Measurements from ENCODE around the gene TIAM1.
A peak's percentile ranks its signal among the peaks of the same experiment; 100 is the strongest.

TIAM1 gene

GRCh38 chr21:31294691-31295090 is 49.4 kb downstream of the TIAM1 start:
- DNase-seq (ENCODE audit: low read depth, low spot score): no peak

DNA sequence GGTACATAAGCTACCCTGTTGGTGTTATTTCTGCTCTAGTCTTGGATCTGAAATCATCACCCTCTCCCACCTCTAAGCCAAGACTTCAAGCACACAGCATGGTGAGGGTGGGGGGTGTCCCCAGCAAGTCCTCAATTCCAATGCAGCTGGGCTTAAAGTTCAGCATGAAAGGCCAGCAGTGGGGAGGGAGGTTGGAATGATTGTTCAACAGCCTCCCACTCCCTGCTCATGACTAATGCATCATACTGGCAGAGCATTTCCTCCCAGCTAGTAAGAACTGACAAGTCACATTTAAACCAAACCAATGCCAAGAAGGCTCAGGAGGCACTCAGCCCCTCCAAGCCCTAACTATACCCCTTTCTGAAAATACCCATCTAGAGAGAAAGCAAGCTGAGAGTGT is 50.1 kb downstream of the TIAM1 start:
- no peak overlapping the region for H3K4me3 ChIP-seq (ENCODE audit: low read length)
- DNase-seq (ENCODE audit: low read depth, low spot score): no peak

More at GRCh38 chr21:31294691-31295090, 49.4 kb downstream of the TIAM1 start:
- no peak overlapping the region for H3K4me3 ChIP-seq (ENCODE audit: low read length)

DNA sequence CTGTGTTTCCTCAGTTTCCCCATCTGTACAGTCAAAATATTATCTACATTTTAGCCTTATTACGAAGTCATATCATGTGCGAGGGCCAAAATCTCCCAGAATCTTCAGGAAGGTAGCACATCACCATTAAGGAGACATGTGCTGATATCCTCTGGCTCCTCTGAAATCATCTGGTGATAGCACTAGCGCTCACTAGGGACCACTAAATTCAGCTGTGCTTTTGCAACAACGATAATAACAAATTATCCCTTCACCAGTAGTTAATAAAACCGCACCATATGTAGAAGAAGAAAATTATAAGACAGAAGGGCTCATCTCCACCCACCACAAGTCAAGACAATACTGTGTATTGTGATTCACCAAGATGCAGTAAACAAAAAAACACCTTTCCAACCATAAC is 53.3 kb downstream of the TIAM1 start:
- no peak overlapping the region for H3K4me3 ChIP-seq (ENCODE audit: low read length)
- no peak for DNase-seq (ENCODE audit: low read depth, low spot score)

DNA sequence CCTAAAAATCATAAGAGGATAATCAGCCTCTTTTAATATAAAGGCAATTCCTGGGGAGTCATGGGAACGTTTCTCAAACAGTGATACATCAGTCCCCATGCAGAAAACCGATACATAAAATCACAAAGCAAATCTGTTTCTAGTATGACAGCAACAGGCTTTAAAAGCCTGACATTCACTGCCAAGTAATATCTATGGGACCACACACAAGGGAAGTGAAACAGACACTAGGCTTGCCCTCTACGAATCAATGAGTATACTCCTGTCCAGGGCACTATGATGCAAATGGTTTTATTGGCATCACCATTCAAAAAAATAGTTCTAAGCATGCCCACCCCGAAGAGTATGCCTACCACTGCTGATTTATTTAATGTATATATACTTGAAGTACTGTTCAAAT is 54.4 kb downstream of the TIAM1 start:
- no peak for DNase-seq (ENCODE audit: low read depth, low spot score)
- no peak overlapping the region for H3K4me3 ChIP-seq (ENCODE audit: low read length)

GRCh38 chr21:31288191-31288590 is 55.9 kb downstream of the TIAM1 start:
- no peak for DNase-seq (ENCODE audit: low read depth, low spot score)
- no peak overlapping the region for H3K4me3 ChIP-seq (ENCODE audit: low read length)

GRCh38 chr21:31287201-31287600 is 56.9 kb downstream of the TIAM1 start:
- no peak for DNase-seq (ENCODE audit: low read depth, low spot score)
- no peak overlapping the region for H3K4me3 ChIP-seq (ENCODE audit: low read length)

DNA sequence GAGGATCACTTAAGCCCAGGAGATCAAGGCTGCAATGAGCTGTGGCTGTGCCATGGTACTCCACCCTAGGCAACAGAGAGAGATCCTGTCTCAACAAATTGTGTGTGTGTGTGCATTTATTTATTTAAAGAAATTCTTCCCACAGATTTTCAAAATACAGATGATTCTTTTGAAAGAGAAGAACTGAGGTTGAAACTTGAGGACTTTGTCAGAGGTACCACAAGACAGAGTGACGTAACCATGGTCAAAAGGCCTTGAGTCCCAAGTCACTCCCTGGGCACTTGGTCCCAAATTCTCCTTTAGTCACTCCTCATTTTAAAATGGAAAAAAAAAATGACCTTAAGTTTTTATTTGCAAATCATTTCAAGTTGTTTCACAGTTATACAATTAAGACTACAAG is 57.4 kb downstream of the TIAM1 start:
- no peak overlapping the region for H3K4me3 ChIP-seq (ENCODE audit: low read length)
- no peak for DNase-seq (ENCODE audit: low read depth, low spot score)

GRCh38 chr21:31284797-31285397 is 59.2 kb downstream of the TIAM1 start:
- DNase-seq (ENCODE audit: low read depth, low spot score): no peak
- no peak overlapping the region for H3K4me3 ChIP-seq (ENCODE audit: low read length)

GRCh38 chr21:31283025-31283424 is 61.0 kb downstream of the TIAM1 start:
- peak; percentile 55 for DNase-seq (ENCODE audit: low read depth, low spot score)
- H3K4me3 ChIP-seq (ENCODE audit: low read length): no peak overlapping the region

- DNase-seq (ENCODE audit: low read depth, low spot score): no peak
- no peak overlapping the region for H3K4me3 ChIP-seq (ENCODE audit: low read length)
Measured at GRCh38 chr21:31282095-31282709, 61.9 kb downstream of the TIAM1 start.

DNA sequence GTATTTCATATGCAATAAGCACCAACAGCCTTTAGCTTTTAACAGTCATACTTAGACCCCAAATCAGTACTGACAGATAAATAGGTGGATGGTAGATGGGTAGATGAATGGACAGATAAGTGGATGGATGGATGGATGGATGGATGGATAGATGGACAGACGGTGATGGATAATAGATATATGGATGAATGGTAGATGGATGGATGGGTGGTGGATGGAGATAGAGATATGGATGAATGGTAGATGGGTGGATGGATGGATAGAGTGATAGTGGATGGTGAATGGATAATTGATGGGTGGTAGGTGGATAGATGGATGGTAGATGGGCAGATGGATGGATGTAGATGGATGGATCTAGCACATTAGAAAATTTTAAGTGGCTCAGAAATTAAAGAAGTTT is 62.5 kb downstream of the TIAM1 start:
- no peak overlapping the region for H3K4me3 ChIP-seq (ENCODE audit: low read length)
- DNase-seq (ENCODE audit: low read depth, low spot score): no peak

- H3K4me3 ChIP-seq (ENCODE audit: low read length): no peak overlapping the region
- DNase-seq (ENCODE audit: low read depth, low spot score): no peak
Measured at GRCh38 chr21:31279986-31280385, 64.1 kb downstream of the TIAM1 start.

- H3K4me3 ChIP-seq (ENCODE audit: low read length): no peak overlapping the region
Measured at GRCh38 chr21:31279214-31279613, 64.8 kb downstream of the TIAM1 start.

GRCh38 chr21:31278511-31279130 is 65.4 kb downstream of the TIAM1 start:
- no peak overlapping the region for H3K4me3 ChIP-seq (ENCODE audit: low read length)
- DNase-seq (ENCODE audit: low read depth, low spot score): no peak

More at GRCh38 chr21:31279214-31279613, 64.8 kb downstream of the TIAM1 start:
- no peak for DNase-seq (ENCODE audit: low read depth, low spot score)

- no peak for DNase-seq (ENCODE audit: low read depth, low spot score)
- no peak overlapping the region for H3K4me3 ChIP-seq (ENCODE audit: low read length)
Measured at GRCh38 chr21:31276663-31277062, 67.4 kb downstream of the TIAM1 start.

GRCh38 chr21:31275901-31276300 is 68.2 kb downstream of the TIAM1 start:
- no peak overlapping the region for H3K4me3 ChIP-seq (ENCODE audit: low read length)
- DNase-seq (ENCODE audit: low read depth, low spot score): no peak

GRCh38 chr21:31273278-31273677 is 70.8 kb downstream of the TIAM1 start:
- DNase-seq (ENCODE audit: low read depth, low spot score): no peak
- H3K4me3 ChIP-seq (ENCODE audit: low read length): no peak overlapping the region

DNA sequence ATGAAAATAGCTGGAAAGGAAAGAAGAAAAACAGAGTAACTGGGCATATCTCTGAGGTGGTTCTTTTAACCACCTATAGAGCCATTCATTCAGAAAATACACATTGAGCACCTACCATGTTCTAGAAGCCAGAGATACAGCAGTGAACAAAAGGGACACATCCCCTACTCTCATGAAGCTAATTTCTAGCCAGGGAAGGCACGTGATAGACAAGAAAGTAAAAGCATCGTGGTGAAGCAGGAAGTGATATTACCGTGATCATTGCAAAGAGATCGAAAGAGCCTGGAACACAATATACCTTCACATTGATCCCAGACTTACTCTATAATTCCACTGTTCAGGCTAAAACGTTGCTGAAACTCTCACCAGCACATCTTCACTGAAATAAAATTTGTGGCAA is 76.0 kb downstream of the TIAM1 start:
- DNase-seq (ENCODE audit: low read depth, low spot score): peak; percentile 11
- H3K4me3 ChIP-seq (ENCODE audit: low read length): no peak overlapping the region

DNA sequence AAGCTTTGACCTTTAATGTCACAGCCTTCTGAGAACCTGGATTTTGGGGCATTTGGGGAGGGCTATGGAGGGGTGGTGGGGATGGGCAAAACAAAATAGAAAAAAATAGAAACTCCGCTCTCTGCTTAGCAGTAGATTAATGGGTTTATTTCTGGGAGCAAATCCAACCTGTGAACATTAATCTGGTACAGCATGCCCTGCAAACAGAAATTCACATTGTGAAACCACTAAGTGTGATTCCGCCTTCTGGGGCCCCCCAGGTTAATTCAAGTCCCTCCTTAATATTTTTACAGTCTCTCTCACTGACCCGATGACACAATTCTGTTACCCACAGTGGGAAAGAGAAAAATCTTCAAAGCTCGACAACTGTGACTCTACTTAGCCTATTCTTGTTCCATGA is 76.4 kb downstream of the TIAM1 start:
- no peak overlapping the region for H3K4me3 ChIP-seq (ENCODE audit: low read length)
- no peak for DNase-seq (ENCODE audit: low read depth, low spot score)

DNA sequence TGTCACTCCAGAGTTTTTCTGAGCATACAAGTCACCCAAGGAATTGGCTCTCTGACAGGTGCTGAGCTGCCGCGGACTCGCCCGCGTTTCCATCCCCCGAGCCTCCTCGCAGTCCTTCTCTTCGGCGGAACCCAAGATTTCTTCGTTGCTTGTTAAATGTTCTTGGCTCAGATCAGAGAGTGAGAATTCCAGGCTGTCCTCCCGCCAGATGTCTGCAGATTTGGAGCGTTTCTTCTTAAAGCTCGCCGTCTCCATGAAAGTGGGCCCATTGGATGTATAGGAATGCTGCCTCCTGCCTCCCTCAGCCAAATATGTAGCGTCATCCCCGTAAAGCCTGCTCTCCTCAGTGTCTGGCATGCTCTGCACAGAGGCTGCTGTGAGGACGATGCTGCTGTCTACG is 77.8 kb downstream of the TIAM1 start:
- no peak overlapping the region for H3K4me3 ChIP-seq (ENCODE audit: low read length)
- DNase-seq (ENCODE audit: low read depth, low spot score): no peak

All from Jurkat, Clone E6-1 (cell line).